Head of caudate nucleus (tissue), 42 donors: ENCODE measurements around the gene ITPR2.
"Not testable (repeated sequence)": the region's sequence is repeated elsewhere in the genome, so short reads cannot be mapped to it uniquely, and the experiment has no call there.

Source experiments
- DNase-seq, 42 donors: peaks; one replicate each; pipeline versions ENCODE4 v3.0.0 to v3.0.0-alpha.2; 2020 to 2021; ENCODE audit warnings: mixed read lengths in 7 of 42
- intact Hi-C: fragments of 100-400 bp; cut with DNase I; formaldehyde crosslinking; loops from one replicate; pipeline ENCODE4 v1.15.0; 2022

ITPR2 gene

GRCh38 chr12:26697217-26697616 lies 135.8 kb downstream of the ITPR2 start:
- DNase-seq, result no peak
- intact Hi-C loops, result no loop called here

GRCh38 chr12:26696613-26697092 lies 136.3 kb downstream of the ITPR2 start:
- no peak for DNase-seq
- intact Hi-C loops, result no loop called here

- intact Hi-C loops, result no loop called here
- no peak for DNase-seq
Observed at GRCh38 chr12:26696048-26696612, 136.9 kb downstream of the ITPR2 start.

DNA sequence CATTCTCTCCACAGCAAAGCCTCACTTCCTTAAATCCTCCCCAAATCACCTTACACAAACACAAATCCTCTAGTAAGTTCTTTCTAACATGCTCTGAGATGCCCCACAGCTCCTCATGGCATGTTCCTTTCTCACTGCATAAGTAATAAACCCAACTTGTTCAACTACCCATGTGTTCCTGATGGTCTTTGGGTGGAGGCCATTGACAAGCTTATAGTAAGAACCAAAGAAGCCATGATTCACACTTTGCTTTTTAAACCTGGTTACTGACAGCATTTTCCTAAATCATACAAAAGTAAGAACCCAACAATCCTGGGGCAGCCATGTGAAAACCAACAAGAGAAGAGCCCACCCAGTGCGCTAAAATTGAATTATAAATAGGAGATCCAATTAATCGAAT lies 138.6 kb downstream of the ITPR2 start:
- intact Hi-C loops, result no loop called here
- DNase-seq, result no peak

DNA sequence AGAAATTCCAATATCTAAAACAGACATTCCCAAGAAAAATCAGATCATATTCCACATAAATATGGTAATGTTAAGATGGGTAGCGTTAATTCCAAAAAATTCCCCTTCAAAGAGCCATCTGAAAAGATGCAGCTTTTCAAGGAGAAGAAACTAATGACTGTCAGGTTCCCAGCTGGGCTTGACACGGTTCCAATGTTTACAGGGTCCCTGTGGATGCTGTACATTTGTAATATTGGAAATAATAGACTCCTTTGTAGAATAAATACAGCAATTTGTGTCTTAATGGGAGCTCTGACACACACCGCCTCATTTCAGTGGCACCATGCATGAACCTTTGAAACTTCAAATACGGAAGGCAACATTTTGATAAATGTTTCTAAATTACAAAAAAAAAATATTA lies 140.6 kb downstream of the ITPR2 start:
- intact Hi-C loops, result no loop called here
- no peak for DNase-seq

GRCh38 chr12:26691234-26691970 lies 141.6 kb downstream of the ITPR2 start:
- intact Hi-C loops, result no loop called here
- DNase-seq, result peak in 41 of 42 donors; percentile 3 to 83 (median 49)

DNA sequence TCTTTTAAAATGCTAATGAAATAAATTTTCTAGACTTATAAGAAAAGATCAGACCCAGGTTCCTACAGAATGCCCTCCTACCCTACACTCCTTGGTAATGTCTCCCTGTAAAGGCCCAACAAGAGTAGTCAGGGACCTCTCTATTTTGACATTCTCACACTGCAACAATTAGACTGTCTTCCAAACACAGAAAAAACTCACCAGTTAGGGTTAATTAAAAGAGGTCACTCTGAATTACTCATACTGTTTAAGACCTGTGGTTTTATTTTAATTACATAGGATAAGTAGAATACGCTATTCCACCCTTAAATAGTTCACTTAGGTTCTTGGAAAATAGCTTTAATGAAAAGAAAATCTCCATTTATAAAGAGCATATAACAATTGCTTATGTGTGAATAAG lies 142.4 kb downstream of the ITPR2 start:
- intact Hi-C loops, result no loop called here
- DNase-seq, result no peak

DNA sequence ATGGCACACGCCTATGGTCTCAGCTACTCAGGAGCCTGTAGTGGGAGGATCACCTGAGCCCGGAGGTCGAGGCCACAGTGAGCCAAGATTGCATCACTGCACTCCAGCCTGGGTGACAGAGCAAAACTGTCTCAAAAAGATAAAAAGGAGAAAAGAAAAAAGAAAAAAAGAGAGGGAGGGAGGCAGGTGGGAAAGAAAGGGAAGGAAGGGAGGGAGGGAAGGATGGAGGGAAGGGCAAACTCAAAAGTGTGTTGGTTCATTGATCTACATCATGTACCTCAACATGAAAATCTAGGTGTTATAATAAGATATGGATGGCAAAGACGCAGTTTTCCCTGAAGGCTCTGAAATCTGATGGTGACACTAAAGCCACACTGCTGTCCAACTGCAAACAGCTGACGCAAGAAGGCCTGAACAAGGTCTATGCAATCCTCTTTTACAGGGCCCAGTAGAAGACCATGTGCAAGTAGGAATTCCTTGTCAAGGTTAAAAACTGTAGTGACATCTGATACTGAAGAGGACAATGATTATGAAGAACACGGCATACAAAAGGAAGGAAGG lies 143.6 kb downstream of the ITPR2 start:
- intact Hi-C loops, result no loop called here
- DNase-seq, result no peak

DNA sequence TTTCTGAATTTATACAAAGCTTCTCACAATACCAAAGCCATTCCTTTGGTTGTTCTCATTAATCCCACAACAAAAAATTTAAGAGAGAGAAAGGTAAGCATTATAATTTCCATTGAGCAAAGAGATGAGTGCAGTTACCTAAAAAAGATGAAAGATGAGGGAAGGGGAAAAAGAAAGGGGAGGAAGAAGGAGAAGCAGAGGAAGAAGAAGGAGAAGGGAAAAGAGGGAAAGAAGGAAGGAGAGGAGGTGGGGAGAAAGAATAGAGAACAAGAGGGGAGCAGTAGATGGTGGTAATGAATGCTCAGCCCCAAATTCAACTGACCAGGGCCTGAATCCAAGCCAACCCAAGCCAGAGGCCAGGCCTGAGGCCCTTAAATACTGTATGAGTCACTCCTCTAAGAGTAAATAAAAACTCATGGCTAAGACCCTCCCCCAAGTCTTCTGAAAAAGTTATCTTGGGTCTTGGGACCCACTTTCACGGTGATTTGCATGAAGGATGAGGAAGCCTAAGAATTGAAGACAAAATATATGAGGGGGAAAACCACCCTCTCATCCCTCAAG lies 144.6 kb downstream of the ITPR2 start:
- intact Hi-C loops, result no loop called here
- no peak for DNase-seq

GRCh38 chr12:26686408-26686807 lies 146.6 kb downstream of the ITPR2 start:
- DNase-seq, result no peak
- intact Hi-C loops, result no loop called here

GRCh38 chr12:26684101-26684500 lies 148.9 kb downstream of the ITPR2 start:
- intact Hi-C loops, result no loop called here
- no peak for DNase-seq

GRCh38 chr12:26683443-26683842 lies 149.6 kb downstream of the ITPR2 start:
- intact Hi-C loops, result no loop called here
- DNase-seq, result no peak

DNA sequence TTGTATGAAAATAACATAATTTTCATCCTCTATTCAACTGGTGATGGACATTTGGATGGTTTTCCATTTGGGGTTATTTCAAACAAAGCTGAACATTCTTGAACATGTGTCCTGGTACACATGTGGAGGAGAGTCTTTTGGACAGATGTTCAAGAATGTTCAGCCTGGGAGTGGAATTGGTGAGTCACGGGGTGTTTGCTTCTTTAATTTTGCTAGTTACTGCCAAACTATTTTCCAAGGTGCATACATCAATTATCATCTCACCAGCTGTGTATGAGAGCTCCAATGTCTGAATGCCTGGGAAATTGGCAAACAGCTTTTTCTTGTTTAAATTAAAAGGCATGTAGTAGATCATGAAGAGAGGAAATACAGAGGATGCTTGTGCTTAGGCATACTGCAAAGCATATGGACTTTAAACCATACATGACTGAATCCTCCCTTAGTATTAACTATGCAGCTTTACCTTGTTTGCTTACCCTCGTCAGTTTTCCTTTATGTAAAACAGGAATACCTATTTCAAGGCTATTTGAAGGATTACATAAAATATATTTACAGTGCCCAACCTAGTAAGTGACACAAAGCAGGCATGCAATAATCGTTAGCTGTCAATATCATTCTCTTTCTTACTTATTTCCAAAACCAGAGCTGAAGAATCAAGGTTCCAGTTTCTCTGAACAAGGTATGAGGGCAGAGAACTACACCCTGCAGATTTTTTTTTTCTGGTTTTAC lies 152.1 kb downstream of the ITPR2 start:
- no peak for DNase-seq
- intact Hi-C loops, result no loop called here

DNA sequence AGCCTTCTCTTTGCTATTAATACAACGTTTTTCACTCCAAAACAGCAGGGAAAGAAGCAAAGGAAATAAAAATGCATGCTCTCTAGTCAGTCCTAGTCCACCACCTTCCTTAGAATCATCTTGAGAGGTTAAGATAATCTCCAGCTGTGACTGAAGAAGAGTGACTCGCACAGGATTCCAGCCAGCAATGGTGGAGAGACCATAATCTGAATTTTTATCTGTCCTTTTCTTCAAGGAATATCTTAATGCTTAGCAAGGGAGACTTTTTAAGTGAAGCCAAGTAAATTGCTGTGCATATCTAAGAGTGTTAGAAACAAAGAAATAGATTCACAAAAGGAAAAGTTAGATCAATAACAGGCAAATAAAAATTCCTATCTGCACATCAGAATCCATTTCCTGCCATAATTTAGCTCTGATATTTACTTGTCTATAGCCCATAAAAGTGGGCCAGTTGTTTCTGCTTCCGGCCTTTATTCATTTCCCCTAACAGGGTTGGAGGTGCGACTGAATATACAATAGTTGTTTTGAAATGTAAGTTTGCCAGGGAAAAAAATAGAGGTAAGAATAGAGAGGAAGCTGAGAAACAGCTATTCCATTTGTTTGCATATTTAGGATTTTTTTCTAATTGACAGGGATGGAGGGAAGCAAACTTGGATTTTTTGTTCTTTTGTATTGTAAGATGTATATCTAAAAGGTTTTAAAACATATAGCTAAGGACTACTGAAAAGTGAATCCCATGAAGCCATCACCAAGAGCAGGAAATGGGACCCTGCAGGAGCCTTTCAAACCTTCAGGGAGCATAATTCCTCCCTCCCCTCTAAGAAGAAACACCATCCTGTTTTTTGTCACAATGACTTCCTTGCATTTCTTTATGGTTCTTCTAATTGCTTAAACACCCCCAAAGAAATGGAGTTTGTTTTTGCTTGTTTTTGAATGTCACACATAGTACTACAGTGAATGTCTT lies 154.0 kb downstream of the ITPR2 start:
- no peak for DNase-seq
- intact Hi-C loops, result no loop called here

DNA sequence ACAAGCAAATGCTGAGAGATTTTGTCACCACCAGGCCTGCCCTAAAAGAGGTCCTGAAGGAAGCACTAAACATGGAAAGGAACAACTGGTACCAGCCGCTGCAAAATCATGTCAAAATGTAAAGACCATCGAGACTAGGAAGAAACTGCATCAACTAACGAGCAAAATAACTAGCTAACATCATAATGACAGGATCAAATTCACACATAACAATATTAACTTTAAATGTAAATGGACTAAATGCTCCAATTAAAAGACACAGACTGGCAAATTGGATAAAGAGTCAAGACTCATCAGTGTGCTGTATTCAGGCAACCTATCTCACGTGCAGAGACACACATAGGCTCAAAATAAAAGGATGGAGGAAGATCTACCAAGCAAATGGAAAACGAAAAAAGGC lies 161.5 kb downstream of the ITPR2 start:
- DNase-seq, intact Hi-C loops: not testable (repeated sequence)

- DNase-seq, result no peak
- intact Hi-C loops, result no loop called here
Observed at GRCh38 chr12:26668847-26669246, 164.1 kb downstream of the ITPR2 start.

- intact Hi-C loops, result no loop called here
- no peak for DNase-seq
Observed at GRCh38 chr12:26668230-26668629, 164.8 kb downstream of the ITPR2 start.

DNA sequence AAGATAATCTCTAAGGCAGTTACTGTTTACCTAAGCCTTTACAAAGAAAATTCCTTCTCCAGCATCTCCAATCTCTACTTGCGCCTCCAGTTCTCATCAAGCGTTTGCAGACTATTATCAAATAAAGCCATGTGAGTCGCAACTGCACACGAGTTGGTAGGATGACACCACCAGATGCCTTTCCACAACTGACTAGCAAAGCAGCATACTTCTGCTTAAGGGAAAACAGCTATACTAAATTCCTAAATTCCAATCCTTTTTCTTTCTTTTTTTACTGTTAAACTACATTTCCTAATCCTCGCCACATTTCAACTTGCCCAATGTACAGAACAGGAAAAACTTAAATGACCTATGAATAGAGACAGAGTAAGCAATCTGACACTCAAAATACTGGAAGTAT lies 166.7 kb downstream of the ITPR2 start:
- intact Hi-C loops, result no loop called here
- no peak for DNase-seq

- intact Hi-C loops, result no loop called here
- DNase-seq, result no peak
Observed at GRCh38 chr12:26661399-26661798, 171.6 kb downstream of the ITPR2 start.
